Bladder microvascular endothelial cell (primary cell): Measurements from ENCODE around the gene EXOC5. TPM values are rescaled to one million over a fixed set of nuclear protein-coding genes. Genes with fewer than 3 reads are reported as not detected.

Source experiments
- total RNA-seq: library from RNA; depleted of rRNA; stranded (reverse); fragments of >200 nt; gene quantifications from 2 replicates; pipeline ENCODE4 v1.2.3, GENCODE V29; 2014

The EXOC5 gene
- 33.4 and 67.2 TPM in 2 replicates for total RNA-seq

GRCh38 chr14:57268161-57269069 lies at the start of gene EXOC5, which contains the start of gene AP5M1:
Gene EXOC5 (minus strand): TSS chr14:57268905. CDS start chr14:57268648, 257 bp downstream.
Gene AP5M1 (plus strand): TSS chr14:57268971. CDS start chr14:57269315, 344 bp downstream.

Other genes starting within 250 kb of the EXOC5 start
- gene AP5M1, start 66 bp upstream of the EXOC5 start, total RNA-seq: 12.8 and 27.6 TPM in 2 replicates
- gene NAA30, start 121.7 kb upstream of the EXOC5 start, total RNA-seq: 16.0 and 22.8 TPM in 2 replicates
- not detected in 2 replicates for gene CCDC198, start 225.0 kb upstream of the EXOC5 start, total RNA-seq